Measurements from ENCODE around the gene OR6M1. TPM values are rescaled to one million over a fixed set of nuclear protein-coding genes. Genes with fewer than 3 reads are reported as not detected.

OR6M1 gene
- total RNA-seq, result not detected in 2 replicates

GRCh38 chr11:123806249-123806648, at the start of gene OR6M1:
TSS of gene OR6M1 (minus strand) at chr11:123806349. CDS start at chr11:123806349, 0 bp downstream.
- DNase-seq (ENCODE audit: low read depth in 2 of 2), result no peak

GRCh38 chr11:123853038-123853437, 46.9 kb upstream of the OR6M1 start:
- no peak for DNase-seq (ENCODE audit: low read depth in 2 of 2)

GRCh38 chr11:123852321-123852720, 46.2 kb upstream of the OR6M1 start:
- DNase-seq (ENCODE audit: low read depth in 2 of 2), result peak in 1 of 2 donors; percentile 46

- no peak for DNase-seq (ENCODE audit: low read depth in 2 of 2)
Measured at GRCh38 chr11:123851110-123851509, 45.0 kb upstream of the OR6M1 start.

- peak; percentile 82 to 87 for DNase-seq (ENCODE audit: low read depth in 2 of 2)
Measured at GRCh38 chr11:123841174-123841573, 35.0 kb upstream of the OR6M1 start.

GRCh38 chr11:123839131-123839530, 33.0 kb upstream of the OR6M1 start:
- DNase-seq (ENCODE audit: low read depth in 2 of 2), result no peak

GRCh38 chr11:123838659-123839058, 32.5 kb upstream of the OR6M1 start:
- no peak for DNase-seq (ENCODE audit: low read depth in 2 of 2)

- DNase-seq (ENCODE audit: low read depth in 2 of 2), result no peak
Measured at GRCh38 chr11:123838199-123838598, 32.0 kb upstream of the OR6M1 start.

- no peak for DNase-seq (ENCODE audit: low read depth in 2 of 2)
Measured at GRCh38 chr11:123833095-123833494, 26.9 kb upstream of the OR6M1 start.

- DNase-seq (ENCODE audit: low read depth in 2 of 2), result no peak
Measured at GRCh38 chr11:123829745-123830144, 23.6 kb upstream of the OR6M1 start.

GRCh38 chr11:123822599-123822998, 16.4 kb upstream of the OR6M1 start:
- peak in 1 of 2 donors; percentile 13 for DNase-seq (ENCODE audit: low read depth in 2 of 2)

- peak; percentile 72 for DNase-seq (ENCODE audit: low read depth in 2 of 2)
Measured at GRCh38 chr11:123822032-123822431, 15.9 kb upstream of the OR6M1 start.

- no peak for DNase-seq (ENCODE audit: low read depth in 2 of 2)
Measured at GRCh38 chr11:123815122-123815521, 9.0 kb upstream of the OR6M1 start.

GRCh38 chr11:123801765-123802164, 4.4 kb downstream of the OR6M1 start:
- no peak for DNase-seq (ENCODE audit: low read depth in 2 of 2)

- DNase-seq (ENCODE audit: low read depth in 2 of 2), result no peak
Measured at GRCh38 chr11:123800036-123800435, 6.1 kb downstream of the OR6M1 start.

- DNase-seq (ENCODE audit: low read depth in 2 of 2), result no peak
Measured at GRCh38 chr11:123799438-123799837, 6.7 kb downstream of the OR6M1 start.

GRCh38 chr11:123798513-123799252, 7.5 kb downstream of the OR6M1 start:
- no peak for DNase-seq (ENCODE audit: low read depth in 2 of 2)

- no peak for DNase-seq (ENCODE audit: low read depth in 2 of 2)
Measured at GRCh38 chr11:123798079-123798478, 8.1 kb downstream of the OR6M1 start.

GRCh38 chr11:123797541-123797940, 8.6 kb downstream of the OR6M1 start:
- no peak for DNase-seq (ENCODE audit: low read depth in 2 of 2)

- DNase-seq (ENCODE audit: low read depth in 2 of 2), result no peak
Measured at GRCh38 chr11:123797114-123797513, 9.0 kb downstream of the OR6M1 start.

GRCh38 chr11:123796226-123796625, 9.9 kb downstream of the OR6M1 start:
- no peak for DNase-seq (ENCODE audit: low read depth in 2 of 2)

- DNase-seq (ENCODE audit: low read depth in 2 of 2), result no peak
Measured at GRCh38 chr11:123783536-123783935, 22.6 kb downstream of the OR6M1 start.

GRCh38 chr11:123778511-123778910, 27.6 kb downstream of the OR6M1 start:
- DNase-seq (ENCODE audit: low read depth in 2 of 2), result no peak
